Fibroblast of lung (primary cell): ENCODE measurements around the gene WASL. TPM values are rescaled to one million over a fixed set of nuclear protein-coding genes. Genes with fewer than 3 reads are reported as not detected.

Experiments used
- DNase-seq, 2 donors: peaks; one replicate each; pipeline versions ENCODE4 v3.0.0 to v3.0.0-alpha.2; 2010; ENCODE audit warnings: low read depth in 2 of 2
- H2AFZ ChIP-seq: 2 replicates; pipeline ENCODE4 v1.5.1; 2012; ENCODE audit warnings: low read length, control low read depth, inconsistent platforms
- H3K27ac ChIP-seq: 2 replicates; pipeline ENCODE4 v1.5.1; 2011; ENCODE audit warnings: low read length, control low read depth; ENCODE audit not compliant: insufficient read depth
- H3K27me3 ChIP-seq: 2 replicates; pipeline ENCODE4 v1.5.1; 2011; ENCODE audit warnings: mild to moderate bottlenecking, low read length; ENCODE audit not compliant: control insufficient read depth, insufficient read depth
- H3K36me3 ChIP-seq: 2 replicates; pipeline ENCODE4 v1.5.1; 2011; ENCODE audit warnings: low read length; ENCODE audit not compliant: control insufficient read depth, insufficient read depth
- H3K4me1 ChIP-seq: 2 replicates; pipeline ENCODE4 v1.5.1; 2011; ENCODE audit warnings: low read length; ENCODE audit not compliant: control insufficient read depth, insufficient read depth; ENCODE audit errors: extremely low read depth
- H3K4me2 ChIP-seq: 2 replicates; pipeline ENCODE4 v1.5.1; 2011; ENCODE audit warnings: low read length, control low read depth; ENCODE audit not compliant: insufficient read depth; ENCODE audit errors: extremely low read depth
- H3K4me3 ChIP-seq, 4 experiments: fragments of 200-600 bp in 1 of 4; sonication (generic) in 1 of 4; replicated peaks in 1 of 4; 2 replicates each; pipeline ENCODE4 v1.5.1; 2011 to 2016; ENCODE audit warnings: low read length in 4 of 4, low read depth in 3 of 4, mild to moderate bottlenecking in 3 of 4, control low read depth in 2 of 4, inconsistent platforms in 1 of 4, mixed read lengths in 1 of 4; ENCODE audit not compliant: insufficient read depth in 1 of 4; ENCODE audit errors: control extremely low read depth in 1 of 4
- H3K79me2 ChIP-seq: 2 replicates; pipeline ENCODE4 v1.5.1; 2012; ENCODE audit warnings: mild to moderate bottlenecking, low read length, inconsistent platforms; ENCODE audit not compliant: control insufficient read depth, insufficient read depth
- H3K9ac ChIP-seq: 2 replicates; pipeline ENCODE4 v1.5.1; 2011; ENCODE audit warnings: mild to moderate bottlenecking, low read length, control low read depth; ENCODE audit not compliant: insufficient read depth
- H3K9me3 ChIP-seq: 2 replicates; pipeline ENCODE4 v1.5.1; 2012; ENCODE audit warnings: low read depth, low read length; ENCODE audit not compliant: control insufficient read depth, insufficient read depth
- H4K20me1 ChIP-seq: 2 replicates; pipeline ENCODE4 v1.5.1; 2011; ENCODE audit warnings: low read length; ENCODE audit not compliant: control insufficient read depth, insufficient read depth; ENCODE audit errors: extremely low read depth
- EZH2 ChIP-seq: IDR thresholded peaks from 2 replicates; pipeline ENCODE4 v1.5.1; 2012; ENCODE audit warnings: low read length, control low read depth, mild to moderate bottlenecking; ENCODE audit errors: missing control alignments
- polyA plus RNA-seq, 2 donors: library from polyadenylated mRNA; depleted of rRNA in 1 of 2; stranded (reverse) in 1 of 2; unstranded in 1 of 2; fragments of >200 nt; gene quantifications; 2 replicates each; pipeline ENCODE4 v1.2.1, GENCODE V29; 2011 to 2012; ENCODE audit warnings: missing spikeins in 1 of 2
- total RNA-seq: library from RNA; depleted of rRNA; stranded (reverse); fragments of >200 nt; gene quantifications from 2 replicates; pipeline ENCODE4 v1.2.1, GENCODE V29; 2014
- TF ChIP-seq, protein P1 (sequence below), 2 donors: IDR thresholded peaks in 1 of 2; conservative IDR thresholded peaks in 1 of 2; 1 replicate in 1 of 2; 2 replicates in 1 of 2; pipeline ENCODE4 v1.5.1; 2011 to 2012; ENCODE audit warnings: low read length in 2 of 2, control low read depth in 1 of 2, inconsistent platforms in 1 of 2, low read depth in 1 of 2, mild to moderate bottlenecking in 1 of 2

Gene WASL
- total and polyA plus RNA-seq, 2 donors (not counting 1 experiment from before 2014, with no cell fraction given): 15.4 to 21.0 TPM

DNA sequence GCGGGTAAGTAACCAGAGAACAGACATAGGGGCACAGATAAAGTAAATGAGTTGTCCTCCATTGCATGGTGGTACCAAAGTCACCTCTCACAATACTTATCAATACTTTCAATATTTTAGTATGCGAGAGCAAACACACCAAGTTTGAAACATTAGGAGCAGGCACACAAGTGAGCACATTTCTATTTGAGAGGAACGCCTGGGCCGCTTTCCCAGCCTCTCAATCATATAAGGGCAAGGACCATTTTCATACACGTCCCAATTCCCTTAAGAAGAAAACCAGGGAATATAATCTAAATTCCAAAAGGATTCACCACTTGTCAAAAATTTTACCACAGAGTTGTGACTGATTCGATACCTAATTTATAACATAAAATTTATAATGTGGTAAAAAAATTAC, 85.6 kb downstream of the WASL start:
- H3K27ac ChIP-seq: no peak overlapping the region
- no peak overlapping the region for H3K4me2 ChIP-seq
- H3K79me2 ChIP-seq: no peaks in the 10 kb centered on the region
- no peak overlapping the region for H3K9ac ChIP-seq
- H3K27me3 ChIP-seq: no peaks in the 10 kb centered on the region
- no peaks in the 10 kb centered on the region for H3K36me3 ChIP-seq
- H4K20me1 ChIP-seq: no peaks in the 10 kb centered on the region
- H3K4me3 ChIP-seq: no peak overlapping the region
- no peak overlapping the region for H2AFZ ChIP-seq
- H3K4me1 ChIP-seq: no peaks in the 10 kb centered on the region
- H3K9me3 ChIP-seq: no peaks in the 10 kb centered on the region
- no peak for DNase-seq
- no peak for TF ChIP-seq EZH2

DNA sequence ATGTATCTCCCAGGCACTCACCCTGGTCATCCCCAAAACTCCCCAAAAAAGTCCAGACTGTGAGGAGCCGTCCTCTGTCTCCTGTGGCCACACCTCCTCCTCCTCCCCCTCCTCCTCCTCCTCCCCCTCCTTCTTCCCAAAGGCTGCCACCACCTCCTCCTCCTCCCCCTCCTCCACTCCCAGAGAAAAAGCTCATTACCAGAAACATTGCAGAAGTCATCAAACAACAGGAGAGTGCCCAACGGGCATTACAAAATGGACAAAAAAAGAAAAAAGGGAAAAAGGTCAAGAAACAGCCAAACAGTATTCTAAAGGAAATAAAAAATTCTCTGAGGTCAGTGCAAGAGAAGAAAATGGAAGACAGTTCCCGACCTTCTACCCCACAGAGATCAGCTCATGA, 86.0 kb downstream of the WASL start:
- no peak for TF ChIP-seq EZH2
- TF ChIP-seq, protein P1, sequence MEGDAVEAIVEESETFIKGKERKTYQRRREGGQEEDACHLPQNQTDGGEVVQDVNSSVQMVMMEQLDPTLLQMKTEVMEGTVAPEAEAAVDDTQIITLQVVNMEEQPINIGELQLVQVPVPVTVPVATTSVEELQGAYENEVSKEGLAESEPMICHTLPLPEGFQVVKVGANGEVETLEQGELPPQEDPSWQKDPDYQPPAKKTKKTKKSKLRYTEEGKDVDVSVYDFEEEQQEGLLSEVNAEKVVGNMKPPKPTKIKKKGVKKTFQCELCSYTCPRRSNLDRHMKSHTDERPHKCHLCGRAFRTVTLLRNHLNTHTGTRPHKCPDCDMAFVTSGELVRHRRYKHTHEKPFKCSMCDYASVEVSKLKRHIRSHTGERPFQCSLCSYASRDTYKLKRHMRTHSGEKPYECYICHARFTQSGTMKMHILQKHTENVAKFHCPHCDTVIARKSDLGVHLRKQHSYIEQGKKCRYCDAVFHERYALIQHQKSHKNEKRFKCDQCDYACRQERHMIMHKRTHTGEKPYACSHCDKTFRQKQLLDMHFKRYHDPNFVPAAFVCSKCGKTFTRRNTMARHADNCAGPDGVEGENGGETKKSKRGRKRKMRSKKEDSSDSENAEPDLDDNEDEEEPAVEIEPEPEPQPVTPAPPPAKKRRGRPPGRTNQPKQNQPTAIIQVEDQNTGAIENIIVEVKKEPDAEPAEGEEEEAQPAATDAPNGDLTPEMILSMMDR (conservative IDR thresholded peaks at IDR 0.05 in 1 of 2, IDR thresholded peaks at IDR 0.05 in 1 of 2; ENCODE audit: low read depth in 1 of 2, low read length in 2 of 2): no peak
- H3K4me2 ChIP-seq: no peak overlapping the region
- H3K27me3 ChIP-seq: no peaks in the 10 kb centered on the region
- H4K20me1 ChIP-seq: no peaks in the 10 kb centered on the region
- no peaks in the 10 kb centered on the region for H3K9me3 ChIP-seq
- no peak overlapping the region for H2AFZ ChIP-seq
- no peak overlapping the region for H3K4me3 ChIP-seq
- no peak overlapping the region for H3K9ac ChIP-seq
- DNase-seq: no peak
- H3K4me1 ChIP-seq: no peaks in the 10 kb centered on the region
- H3K27ac ChIP-seq: no peak overlapping the region
- no peaks in the 10 kb centered on the region for H3K79me2 ChIP-seq
- H3K36me3 ChIP-seq: no peaks in the 10 kb centered on the region

DNA sequence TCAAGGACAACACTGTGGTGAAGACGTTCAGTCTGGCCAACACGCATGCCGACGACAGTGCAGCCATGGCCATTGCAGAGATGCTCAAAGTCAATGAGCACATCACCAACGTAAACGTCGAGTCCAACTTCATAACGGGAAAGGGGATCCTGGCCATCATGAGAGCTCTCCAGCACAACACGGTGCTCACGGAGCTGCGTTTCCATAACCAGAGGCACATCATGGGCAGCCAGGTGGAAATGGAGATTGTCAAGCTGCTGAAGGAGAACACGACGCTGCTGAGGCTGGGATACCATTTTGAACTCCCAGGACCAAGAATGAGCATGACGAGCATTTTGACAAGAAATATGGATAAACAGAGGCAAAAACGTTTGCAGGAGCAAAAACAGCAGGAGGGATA, 86.5 kb downstream of the WASL start:
- Histone ChIP-seq H2AFZ (no peak overlapping the region), H3K27me3 (no peaks in the 10 kb centered on the region), H3K4me3 (no peak overlapping the region), H3K9me3 (no peaks in the 10 kb centered on the region), H4K20me1 (no peaks in the 10 kb centered on the region), H3K4me2 (no peak overlapping the region), H3K9ac (no peak overlapping the region), H3K4me1 (no peaks in the 10 kb centered on the region), H3K27ac (no peak overlapping the region), H3K36me3 (no peaks in the 10 kb centered on the region), H3K79me2 (no peaks in the 10 kb centered on the region)
- DNase-seq: no peak
- no peak for TF ChIP-seq EZH2
- TF ChIP-seq, protein P1 (conservative IDR thresholded peaks at IDR 0.05 in 1 of 2, IDR thresholded peaks at IDR 0.05 in 1 of 2; ENCODE audit: low read depth in 1 of 2, low read length in 2 of 2): no peak

DNA sequence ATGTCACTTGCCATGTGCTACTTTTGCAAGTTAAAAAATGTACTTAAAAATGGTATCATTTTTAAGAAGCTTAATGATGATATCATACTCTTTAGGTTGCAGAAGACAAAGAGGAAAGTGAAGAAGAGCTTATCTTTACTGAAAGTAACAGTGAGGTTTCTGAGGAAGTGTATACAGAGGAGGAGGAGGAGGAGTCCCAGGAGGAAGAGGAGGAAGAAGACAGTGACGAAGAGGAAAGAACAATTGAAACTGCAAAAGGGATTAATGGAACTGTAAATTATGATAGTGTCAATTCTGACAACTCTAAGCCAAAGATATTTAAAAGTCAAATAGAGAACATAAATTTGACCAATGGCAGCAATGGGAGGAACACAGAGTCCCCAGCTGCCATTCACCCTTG, 87.0 kb downstream of the WASL start:
- DNase-seq: no peak
- H4K20me1 ChIP-seq: no peaks in the 10 kb centered on the region
- no peaks in the 10 kb centered on the region for H3K4me1 ChIP-seq
- no peaks in the 10 kb centered on the region for H3K9me3 ChIP-seq
- H3K27ac ChIP-seq: no peak overlapping the region
- H3K27me3 ChIP-seq: no peaks in the 10 kb centered on the region
- H3K4me3 ChIP-seq: no peak overlapping the region
- H3K36me3 ChIP-seq: no peaks in the 10 kb centered on the region
- H3K79me2 ChIP-seq: no peaks in the 10 kb centered on the region
- TF ChIP-seq EZH2: no peak
- TF ChIP-seq, protein P1 (conservative IDR thresholded peaks at IDR 0.05 in 1 of 2, IDR thresholded peaks at IDR 0.05 in 1 of 2; ENCODE audit: low read depth in 1 of 2, low read length in 2 of 2): no peak
- H3K4me2 ChIP-seq: no peak overlapping the region
- H3K9ac ChIP-seq: no peak overlapping the region
- H2AFZ ChIP-seq: no peak overlapping the region
